GM10248 (cell line): ENCODE measurements around the gene SLC44A5.

Experiments
- CTCF ChIA-PET: fragments of 300-600 bp; sonication (Branson Sonifier 250); formaldehyde crosslinking; extraction: SDS; loops from one replicate; lab custom pipeline; 2021; ENCODE audit warnings: antibody characterized with exemption; lab: Yijun Ruan, JAX
- POLR2A ChIA-PET: fragments of 350-650 bp; sonication (Branson Sonifier 250); formaldehyde crosslinking; extraction: SDS; loops from one replicate; lab custom pipeline; 2020; ENCODE audit warnings: antibody characterized with exemption; lab: Yijun Ruan, JAX
- DNase-seq: peaks from one replicate; pipeline ENCODE4 v3.0.0; 2012; ENCODE audit errors: extremely low spot score
- TF ChIP-seq, protein P1 (sequence below): IDR thresholded peaks from 2 replicates; pipeline ENCODE4 v1.5.1; 2012; ENCODE audit warnings: mild to moderate bottlenecking, low read depth; ENCODE audit errors: extremely low read depth, missing control alignments, control extremely low read depth

Gene SLC44A5

DNA sequence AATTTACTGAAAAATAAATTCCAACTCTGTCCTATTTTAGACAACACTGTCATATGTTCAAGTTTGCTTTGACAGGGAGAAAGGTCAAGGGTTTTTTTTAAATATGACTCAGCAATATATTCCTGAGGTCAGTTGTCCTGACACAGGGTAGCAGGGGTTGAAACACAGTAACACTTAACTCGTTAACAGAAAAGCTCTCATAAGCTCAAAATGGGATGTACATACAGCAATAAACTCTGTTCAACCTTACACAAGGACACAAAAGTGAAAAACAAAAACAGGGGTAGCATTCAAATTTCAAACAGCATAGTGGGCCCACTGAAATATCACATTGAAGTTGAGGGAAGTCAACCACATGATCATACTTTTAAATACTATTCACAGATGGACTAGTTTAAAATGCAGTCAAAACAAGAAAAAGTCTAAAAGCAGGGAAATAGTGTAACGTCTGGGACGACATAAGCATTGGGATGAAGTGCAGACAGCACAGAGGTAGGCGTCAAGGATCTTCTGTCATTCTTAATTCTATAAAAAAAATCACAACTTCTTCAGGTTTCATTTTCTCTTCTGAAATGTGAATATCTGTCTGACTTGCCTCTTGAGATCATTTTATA is 89.9 kb downstream of the SLC44A5 start:
- TF ChIP-seq, protein P1, sequence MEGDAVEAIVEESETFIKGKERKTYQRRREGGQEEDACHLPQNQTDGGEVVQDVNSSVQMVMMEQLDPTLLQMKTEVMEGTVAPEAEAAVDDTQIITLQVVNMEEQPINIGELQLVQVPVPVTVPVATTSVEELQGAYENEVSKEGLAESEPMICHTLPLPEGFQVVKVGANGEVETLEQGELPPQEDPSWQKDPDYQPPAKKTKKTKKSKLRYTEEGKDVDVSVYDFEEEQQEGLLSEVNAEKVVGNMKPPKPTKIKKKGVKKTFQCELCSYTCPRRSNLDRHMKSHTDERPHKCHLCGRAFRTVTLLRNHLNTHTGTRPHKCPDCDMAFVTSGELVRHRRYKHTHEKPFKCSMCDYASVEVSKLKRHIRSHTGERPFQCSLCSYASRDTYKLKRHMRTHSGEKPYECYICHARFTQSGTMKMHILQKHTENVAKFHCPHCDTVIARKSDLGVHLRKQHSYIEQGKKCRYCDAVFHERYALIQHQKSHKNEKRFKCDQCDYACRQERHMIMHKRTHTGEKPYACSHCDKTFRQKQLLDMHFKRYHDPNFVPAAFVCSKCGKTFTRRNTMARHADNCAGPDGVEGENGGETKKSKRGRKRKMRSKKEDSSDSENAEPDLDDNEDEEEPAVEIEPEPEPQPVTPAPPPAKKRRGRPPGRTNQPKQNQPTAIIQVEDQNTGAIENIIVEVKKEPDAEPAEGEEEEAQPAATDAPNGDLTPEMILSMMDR, result no peak
- POLR2A ChIA-PET, result no interaction called here
- no peak for DNase-seq
- CTCF ChIA-PET, result interaction anchor here (2.3 kb wide), 1 partner anchor 10 kb away, joined by 7 read pairs; no protein-coding TSS in a partner anchor

GRCh38 chr1:75519651-75520427 is 91.1 kb downstream of the SLC44A5 start:
- TF ChIP-seq, protein P1, result no peak
- CTCF ChIA-PET, result interaction anchor here (2.3 kb wide), 1 partner anchor 12 kb away, joined by 7 read pairs; no protein-coding TSS in a partner anchor
- DNase-seq, result no peak
- POLR2A ChIA-PET, result no interaction called here

GRCh38 chr1:75518686-75519085 is 92.2 kb downstream of the SLC44A5 start:
- TF ChIP-seq, protein P1, result no peak
- ChIA-PET POLR2A (no interaction called here), CTCF (no interaction called here)
- no peak for DNase-seq

GRCh38 chr1:75514270-75514669 is 96.6 kb downstream of the SLC44A5 start:
- no peak for DNase-seq
- ChIA-PET POLR2A (no interaction called here), CTCF (interaction anchor here (0.8 to 1.0 kb wide), 2 partner anchors 17 to 19 kb away, joined by 3 to 5 read pairs; no protein-coding TSS in a partner anchor)
- TF ChIP-seq, protein P1, result no peak

GRCh38 chr1:75506976-75507375 is 103.9 kb downstream of the SLC44A5 start:
- TF ChIP-seq, protein P1, result no peak
- ChIA-PET POLR2A (no interaction called here), CTCF (interaction anchor here (2.1 kb wide), 1 partner anchor 13 kb away, joined by 5 read pairs; no protein-coding TSS in a partner anchor)
- DNase-seq, result no peak

DNA sequence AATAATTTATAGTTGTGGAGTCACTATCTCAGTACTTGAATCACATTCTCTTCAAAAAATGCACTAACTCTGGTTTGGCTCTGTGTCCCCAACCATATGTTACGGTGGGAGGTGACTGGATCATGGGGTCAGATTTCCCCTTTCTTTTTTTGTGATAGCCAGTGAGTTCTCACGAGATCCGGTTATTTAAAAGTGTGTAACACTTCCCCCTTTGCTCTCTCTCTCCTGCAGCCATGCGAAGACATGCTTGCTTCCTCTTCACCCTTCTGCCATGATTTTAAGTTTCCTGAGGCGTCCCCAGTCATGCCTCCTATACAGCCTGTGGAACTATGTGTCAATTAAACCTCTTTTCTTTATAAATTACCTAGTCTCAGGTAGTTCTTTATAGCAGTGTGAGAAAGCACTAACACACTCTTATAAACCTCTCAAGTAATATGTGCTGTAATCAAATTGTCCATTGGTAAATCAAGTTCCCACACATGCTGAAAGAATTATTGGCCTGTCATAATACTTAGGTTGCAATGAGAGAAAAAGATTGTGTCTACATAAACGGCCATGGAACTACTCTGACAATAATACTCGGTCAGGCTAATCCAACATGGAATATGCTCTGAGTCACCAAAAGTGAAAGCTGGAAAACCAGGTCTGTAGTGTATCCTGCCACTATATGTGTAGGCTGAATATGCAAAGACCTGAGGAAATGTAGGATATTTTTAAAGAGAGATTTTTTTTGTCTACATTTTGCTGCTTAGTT is 107.5 kb downstream of the SLC44A5 start:
- DNase-seq, result no peak
- ChIA-PET CTCF (no interaction called here), POLR2A (no interaction called here)
- TF ChIP-seq, protein P1, result no peak
